IMR-90 (cell line): ENCODE measurements around the gene PSKH1. TPM values are rescaled to one million over a fixed set of nuclear protein-coding genes. Genes with fewer than 3 reads are reported as not detected.

ENCODE experiments used
- ATAC-seq: fragments of 200-7000 bp; cut with Tn5 transposase; 2 replicates; pipeline ENCODE4 v1.9.1; 2020; ENCODE audit warnings: low read depth, mild to moderate bottlenecking, moderate library complexity
- BruUV-seq: library from RNA; stranded (reverse); fragments of 400-500 nt; replicated peaks from 2 replicates; lab custom pipeline; 2021; lab: Mats Ljungman, UMichigan
- CTCF ChIA-PET: fragments of 300-600 bp; formaldehyde crosslinking; extraction: SDS; loops from one replicate; lab custom pipeline; 2021; ENCODE audit warnings: antibody characterized with exemption; lab: Yijun Ruan, JAX
- POLR2A ChIA-PET: fragments of 300-600 bp; sonication (Branson Sonifier 250); formaldehyde crosslinking; loops from one replicate; lab custom pipeline; 2022; ENCODE audit warnings: antibody characterized with exemption; ENCODE audit not compliant: unreplicated experiment; lab: Charles Lee
- DNase-seq: peaks from one replicate; pipeline ENCODE4 v3.0.0; 2013
- H2AFZ ChIP-seq: replicated peaks from 2 replicates; pipeline ENCODE3; 2013; ENCODE audit warnings: low read length, mild to moderate bottlenecking; ENCODE audit not compliant: poor library complexity
- H2AK5ac ChIP-seq: 2 replicates; pipeline ENCODE4 v1.6.1; 2013; ENCODE audit warnings: low read depth, low read length, inconsistent platforms
- H2AK9ac ChIP-seq: replicated peaks from 2 replicates; pipeline ENCODE3; 2013; ENCODE audit warnings: mild to moderate bottlenecking, low read depth, low read length, moderate library complexity; ENCODE audit not compliant: poor library complexity
- H2BK120ac ChIP-seq: 2 replicates; pipeline ENCODE4 v1.6.1; 2013; ENCODE audit warnings: low read depth, low read length, inconsistent platforms
- H2BK15ac ChIP-seq: 3 replicates; pipeline ENCODE4 v1.6.1; 2013; ENCODE audit warnings: low read depth, low read length, inconsistent platforms
- H2BK20ac ChIP-seq: 2 replicates; pipeline ENCODE4 v1.6.1; 2013; ENCODE audit warnings: low read depth, mild to moderate bottlenecking, inconsistent platforms, low read length, moderate library complexity
- H2BK5ac ChIP-seq: 2 replicates; pipeline ENCODE4 v1.6.1; 2013; ENCODE audit warnings: mild to moderate bottlenecking, low read depth, low read length, inconsistent platforms; ENCODE audit not compliant: poor library complexity, severe bottlenecking
- H3K14ac ChIP-seq: replicated peaks from 2 replicates; pipeline ENCODE4 v1.6.1; 2013; ENCODE audit warnings: low read depth, low read length, inconsistent platforms
- H3K18ac ChIP-seq: 2 replicates; pipeline ENCODE4 v1.6.1; 2013; ENCODE audit warnings: low read depth, low read length, control low read depth
- H3K23ac ChIP-seq: 2 replicates; pipeline ENCODE4 v1.6.1; 2013; ENCODE audit warnings: low read depth, low read length, inconsistent platforms
- H3K27ac ChIP-seq: 2 replicates; pipeline ENCODE4 v1.5.1; 2013; ENCODE audit warnings: mild to moderate bottlenecking, control low read depth, low read length; ENCODE audit not compliant: insufficient read depth
- H3K27me3 ChIP-seq: 2 replicates; pipeline ENCODE4 v1.6.1; 2013; ENCODE audit warnings: low read length; ENCODE audit not compliant: control insufficient read depth, insufficient read depth
- H3K36me3 ChIP-seq: 2 replicates; pipeline ENCODE4 v1.6.1; 2013; ENCODE audit warnings: low read length, mixed read lengths; ENCODE audit not compliant: control insufficient read depth, insufficient read depth
- H3K4ac ChIP-seq: 2 replicates; pipeline ENCODE4 v1.6.1; 2013; ENCODE audit warnings: low read depth, low read length, inconsistent platforms
- H3K4me1 ChIP-seq: 2 replicates; pipeline ENCODE4 v1.6.1; 2013; ENCODE audit warnings: low read length, mixed read lengths; ENCODE audit not compliant: control insufficient read depth, insufficient read depth
- H3K4me2 ChIP-seq: 2 replicates; pipeline ENCODE4 v1.6.1; 2013; ENCODE audit warnings: low read depth, mild to moderate bottlenecking, control low read depth, low read length, moderate library complexity
- H3K4me3 ChIP-seq: 2 replicates; pipeline ENCODE4 v1.5.1; 2013; ENCODE audit warnings: low read depth, mild to moderate bottlenecking, control low read depth, low read length, moderate library complexity; ENCODE audit not compliant: insufficient read depth
- H3K56ac ChIP-seq: 2 replicates; pipeline ENCODE4 v1.6.1; 2013; ENCODE audit warnings: low read length, inconsistent platforms; ENCODE audit not compliant: insufficient read depth; ENCODE audit errors: extremely low read depth
- H3K79me1 ChIP-seq, 2 experiments: 2 replicates each; pipeline ENCODE4 v1.6.1; 2013; ENCODE audit warnings: low read length in 2 of 2, inconsistent platforms in 1 of 2, low read depth in 1 of 2
- H3K9ac ChIP-seq: 2 replicates; pipeline ENCODE4 v1.6.1; 2013; ENCODE audit warnings: low read depth, low read length, control low read depth
- H3K9me1 ChIP-seq: 2 replicates; pipeline ENCODE4 v1.6.1; 2013; ENCODE audit warnings: low read length, inconsistent platforms; ENCODE audit not compliant: insufficient read depth
- H3K9me3 ChIP-seq: 2 replicates; pipeline ENCODE4 v1.6.1; 2013; ENCODE audit warnings: low read length; ENCODE audit not compliant: control insufficient read depth, insufficient read depth
- H4K20me1 ChIP-seq: 2 replicates; pipeline ENCODE4 v1.6.1; 2013; ENCODE audit warnings: low read length, inconsistent platforms; ENCODE audit not compliant: insufficient read depth
- H4K5ac ChIP-seq: 2 replicates; pipeline ENCODE4 v1.6.1; 2013; ENCODE audit warnings: mild to moderate bottlenecking, low read depth, low read length, control low read depth
- H4K8ac ChIP-seq, 2 experiments: 2 replicates each; pipeline ENCODE4 v1.6.1; 2013; ENCODE audit warnings: low read depth in 2 of 2, low read length in 2 of 2, control low read depth in 1 of 2, inconsistent platforms in 1 of 2
- H4K91ac ChIP-seq: 2 replicates; pipeline ENCODE4 v1.6.1; 2013; ENCODE audit warnings: low read depth, low read length, inconsistent platforms; ENCODE audit not compliant: insufficient read depth
- BHLHE40 ChIP-seq: fragments of 150-350 bp; IDR thresholded peaks from 2 replicates; pipeline ENCODE4 v1.6.1; 2016; ENCODE audit warnings: mild to moderate bottlenecking, low read depth, low read length
- CTCF ChIP-seq: conservative IDR thresholded peaks from 2 replicates; pipeline ENCODE4 v1.5.1; 2012; ENCODE audit warnings: mild to moderate bottlenecking, low read depth, low read length, improper control_type of control experiment
- FOS ChIP-seq: fragments of 150-350 bp; IDR thresholded peaks from 2 replicates; pipeline ENCODE4 v1.6.1; 2016; ENCODE audit warnings: low read depth, low read length
- MAFK ChIP-seq: IDR thresholded peaks from 2 replicates; pipeline ENCODE4 v1.6.1; 2012; ENCODE audit warnings: low read depth, low read length, improper control_type of control experiment
- MAZ ChIP-seq: IDR thresholded peaks from 2 replicates; pipeline ENCODE4 v1.6.1; 2012; ENCODE audit warnings: low read depth, mild to moderate bottlenecking, low read length, improper control_type of control experiment, moderate library complexity, borderline replicate concordance
- MXI1 ChIP-seq: IDR thresholded peaks from 2 replicates; pipeline ENCODE4 v1.6.1; 2012; ENCODE audit warnings: low read depth, mild to moderate bottlenecking, low read length, moderate library complexity, borderline replicate concordance
- POLR2A ChIP-seq: IDR thresholded peaks from 2 replicates; pipeline ENCODE4 v1.6.1; 2012; ENCODE audit warnings: mild to moderate bottlenecking, low read depth, low read length
- WGBS, 2 experiments: methylation state at CpG; one replicate each; pipeline versions ENCODE4 v1.1.5 to v1.1.7; 2013; ENCODE audit warnings: missing lambda C conversion rate in 2 of 2; ENCODE audit not compliant: insufficient read length in 1 of 2; ENCODE audit errors: extremely low coverage in 2 of 2; 5-methylcytosine and 5-hydroxymethylcytosine counted together
- dilution Hi-C: fragments of 300-500 bp; cut with HindIII; formaldehyde crosslinking; loops from one replicate; pipeline ENCODE4 v1.14.3; 2018; ENCODE audit warnings: low sequenced_read_pairs; ENCODE audit not compliant: unreplicated experiment
- in situ Hi-C: fragments of 300-500 bp; cut with MboI; formaldehyde crosslinking; loops from 3 replicates; pipeline ENCODE4 v1.14.3; 2019; ENCODE audit warnings: low sequenced_read_pairs, inconsistent platforms, mixed read lengths
- intact Hi-C: fragments of 100-400 bp; cut with micrococcal nuclease; formaldehyde crosslinking; loops from 2 replicates; pipeline ENCODE4 v1.10.0; 2022
- polyA plus RNA-seq, 3 experiments: library from polyadenylated mRNA; depleted of rRNA; stranded (reverse); fragments of >200 nt; gene quantifications; 2 replicates each; pipeline ENCODE4 v1.2.3, GENCODE V29; 2012; ENCODE audit warnings: low replicate concordance in 1 of 3
- total RNA-seq: library from RNA; depleted of rRNA; stranded (reverse); fragments of >200 nt; gene quantifications from 2 replicates; pipeline ENCODE4 v1.2.3, GENCODE V29; 2012
- TF ChIP-seq, protein P1 (sequence below): fragments of 150-350 bp; IDR thresholded peaks from 2 replicates; pipeline ENCODE4 v1.6.1; 2017; ENCODE audit warnings: mild to moderate bottlenecking, antibody characterized with exemption, low read length, low read depth

The PSKH1 gene
- total and polyA plus RNA-seq, 2 of the 4 experiments (the other 2 are of a cell fraction) = 11.5 to 26.7 TPM

GRCh38 chr16:67868290-67868689 lies 24.8 kb upstream of the PSKH1 start:
- BruUV-seq = no TSS peak
- Histone ChIP-seq H2AK5ac (no peak overlapping the region), H3K23ac (no peak overlapping the region), H3K4me3 (no peak overlapping the region), H2AFZ (no peak overlapping the region), H3K27ac (no peak overlapping the region), H3K4me1 (peaks cover 4% of the 10 kb centered on the region), H3K79me1 (peaks cover 45 to 60% of the 10 kb centered on the region in 2 experiments), H4K91ac (no peak overlapping the region), H4K20me1 (peaks cover 41% of the 10 kb centered on the region), H3K9me1 (peaks cover 18% of the 10 kb centered on the region), H3K18ac (no peak overlapping the region), H4K5ac (no peak overlapping the region), H3K9me3 (no peaks in the 10 kb centered on the region), H3K36me3 (peaks cover 42% of the 10 kb centered on the region), H3K56ac (no peak overlapping the region), H3K4ac (no peak overlapping the region), H4K8ac (no peak overlapping the region), H2BK20ac (no peak overlapping the region), H3K14ac (no peak overlapping the region), H3K27me3 (no peaks in the 10 kb centered on the region), H3K4me2 (no peak overlapping the region), H2BK15ac (no peak overlapping the region), H2AK9ac (no peak overlapping the region), H2BK5ac (no peak overlapping the region), H2BK120ac (no peak overlapping the region), H3K9ac (no peak overlapping the region)
- ATAC-seq (no peak), DNase-seq (no peak)
- no CpG with 5 or more reads among the region's 6 CpGs for WGBS, 2 experiments
- dilution Hi-C loops (no loop called here), in situ Hi-C loops (no loop called here), intact Hi-C loops (no loop called here)
- ChIA-PET CTCF (no interaction called here), POLR2A (no interaction called here)
- no peak for TF ChIP-seq BHLHE40
- no peak for TF ChIP-seq MAFK
- no peak for TF ChIP-seq FOS
- no peak for TF ChIP-seq MAZ
- no peak for TF ChIP-seq POLR2A
- TF ChIP-seq CTCF = no peak
- TF ChIP-seq, protein P1, sequence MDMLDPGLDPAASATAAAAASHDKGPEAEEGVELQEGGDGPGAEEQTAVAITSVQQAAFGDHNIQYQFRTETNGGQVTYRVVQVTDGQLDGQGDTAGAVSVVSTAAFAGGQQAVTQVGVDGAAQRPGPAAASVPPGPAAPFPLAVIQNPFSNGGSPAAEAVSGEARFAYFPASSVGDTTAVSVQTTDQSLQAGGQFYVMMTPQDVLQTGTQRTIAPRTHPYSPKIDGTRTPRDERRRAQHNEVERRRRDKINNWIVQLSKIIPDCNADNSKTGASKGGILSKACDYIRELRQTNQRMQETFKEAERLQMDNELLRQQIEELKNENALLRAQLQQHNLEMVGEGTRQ = no peak
- no peak for TF ChIP-seq MXI1
